GM19099 (cell line): ENCODE measurements around the gene GPR132.

ENCODE experiments used
- POLR2A ChIP-seq: IDR thresholded peaks from 3 replicates; pipeline ENCODE4 v1.6.1; 2011; ENCODE audit warnings: low read depth; ENCODE audit not compliant: insufficient read length; ENCODE audit errors: extremely low read depth

The GPR132 gene

DNA sequence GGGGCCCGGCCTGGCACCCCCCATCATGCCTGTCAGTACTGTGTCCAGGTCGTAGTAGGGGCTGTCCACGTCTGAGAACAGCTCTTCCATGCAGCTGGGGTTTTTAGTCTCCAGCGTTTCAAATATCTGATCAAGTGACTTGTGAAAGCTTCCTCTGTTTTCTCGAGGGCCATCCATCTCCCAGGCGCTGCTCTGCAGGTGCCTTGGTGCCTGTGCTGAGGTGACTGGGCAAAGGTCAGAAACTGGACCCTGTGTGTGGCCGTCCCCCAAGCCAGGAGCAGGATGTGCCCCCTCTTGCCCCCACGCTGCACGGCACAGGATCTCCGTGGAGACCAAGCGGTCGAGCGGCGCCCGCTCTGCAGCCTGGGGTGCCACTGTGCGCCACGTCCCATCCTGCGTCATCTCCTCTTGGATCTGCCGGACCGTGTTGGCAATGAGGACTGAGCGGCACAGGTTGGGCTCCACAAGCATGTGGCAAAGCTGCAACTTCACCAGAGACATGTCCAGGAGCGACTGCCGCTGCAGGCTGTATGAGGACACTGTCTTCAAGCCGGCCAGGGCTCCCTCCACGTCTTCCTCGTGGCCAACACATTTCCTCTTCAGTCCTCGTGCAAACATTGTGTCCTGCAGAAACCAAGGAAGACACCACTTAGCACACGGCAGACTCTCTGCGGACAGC, 53.8 kb downstream of the GPR132 start:
- TF ChIP-seq POLR2A = peak; percentile 11

DNA sequence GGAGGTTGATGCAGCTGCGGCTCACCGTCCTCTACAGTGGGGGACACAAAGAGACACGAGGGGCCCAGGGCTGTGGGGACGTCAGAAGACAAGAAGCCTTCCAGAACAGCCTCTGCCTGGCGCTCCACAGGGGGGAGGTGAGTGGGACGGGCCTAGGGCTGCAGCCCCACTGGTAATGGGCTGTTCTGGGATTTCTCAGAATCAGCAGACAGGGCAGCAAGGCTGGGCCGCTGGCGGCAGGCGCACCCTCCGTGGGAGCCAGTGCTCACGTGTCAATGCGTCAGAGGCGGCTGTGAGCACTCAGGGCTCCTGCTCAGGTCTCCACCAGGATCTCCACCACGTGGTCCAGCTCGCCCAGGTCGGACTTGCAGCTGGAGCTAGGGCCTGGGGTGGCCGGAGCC, 54.3 kb downstream of the GPR132 start:
- no peak for TF ChIP-seq POLR2A

DNA sequence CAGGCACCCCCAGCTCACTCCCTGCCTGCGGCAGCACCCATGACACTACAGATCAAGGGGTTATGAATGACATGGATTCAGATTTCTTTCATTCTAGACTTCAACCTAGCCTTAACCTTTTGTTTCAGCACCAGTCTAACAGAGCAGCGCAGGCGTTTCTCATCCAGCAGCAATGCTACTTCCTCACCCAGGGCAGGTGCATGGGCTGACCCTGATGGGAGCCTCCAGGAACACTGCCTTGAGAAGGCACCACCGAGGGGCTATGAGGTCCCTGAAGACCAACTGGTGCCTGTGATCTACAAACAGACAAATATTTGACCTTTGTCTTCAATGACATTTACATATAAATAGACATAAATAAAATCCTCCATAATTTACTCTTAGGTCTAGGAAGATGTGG, 55.1 kb downstream of the GPR132 start:
- no peak for TF ChIP-seq POLR2A

DNA sequence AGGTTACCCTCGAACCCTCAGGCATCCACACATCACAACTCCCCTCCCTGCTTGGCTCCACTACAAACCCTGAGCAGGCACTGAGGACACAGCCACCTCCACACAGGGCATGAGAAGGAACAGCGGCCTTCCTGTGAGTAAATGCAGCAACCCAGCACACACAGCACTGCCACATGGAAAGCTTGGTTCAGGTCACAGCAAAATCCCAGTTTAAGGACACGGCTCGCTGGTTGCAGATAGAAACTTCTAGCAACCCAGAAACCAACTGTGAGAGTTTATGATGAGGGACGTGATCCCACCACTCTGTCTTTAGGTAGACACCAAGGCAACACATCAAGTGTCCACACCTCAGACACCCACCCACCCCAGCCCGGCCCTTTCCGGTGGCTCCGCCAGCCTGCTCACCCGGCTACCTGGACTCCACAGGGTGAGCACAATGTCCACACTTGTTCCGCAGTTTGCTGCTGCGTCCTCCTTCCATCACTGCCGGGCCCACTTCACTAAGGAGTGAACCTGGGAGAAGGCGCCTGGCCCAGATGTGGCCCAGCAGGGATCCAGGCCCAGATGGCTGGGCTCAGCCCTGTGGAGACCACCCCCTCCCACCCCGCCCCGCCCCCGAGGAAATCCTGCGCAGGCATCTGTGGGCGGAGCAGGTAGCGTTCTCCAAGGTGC, 57.5 kb downstream of the GPR132 start:
- TF ChIP-seq POLR2A = no peak

DNA sequence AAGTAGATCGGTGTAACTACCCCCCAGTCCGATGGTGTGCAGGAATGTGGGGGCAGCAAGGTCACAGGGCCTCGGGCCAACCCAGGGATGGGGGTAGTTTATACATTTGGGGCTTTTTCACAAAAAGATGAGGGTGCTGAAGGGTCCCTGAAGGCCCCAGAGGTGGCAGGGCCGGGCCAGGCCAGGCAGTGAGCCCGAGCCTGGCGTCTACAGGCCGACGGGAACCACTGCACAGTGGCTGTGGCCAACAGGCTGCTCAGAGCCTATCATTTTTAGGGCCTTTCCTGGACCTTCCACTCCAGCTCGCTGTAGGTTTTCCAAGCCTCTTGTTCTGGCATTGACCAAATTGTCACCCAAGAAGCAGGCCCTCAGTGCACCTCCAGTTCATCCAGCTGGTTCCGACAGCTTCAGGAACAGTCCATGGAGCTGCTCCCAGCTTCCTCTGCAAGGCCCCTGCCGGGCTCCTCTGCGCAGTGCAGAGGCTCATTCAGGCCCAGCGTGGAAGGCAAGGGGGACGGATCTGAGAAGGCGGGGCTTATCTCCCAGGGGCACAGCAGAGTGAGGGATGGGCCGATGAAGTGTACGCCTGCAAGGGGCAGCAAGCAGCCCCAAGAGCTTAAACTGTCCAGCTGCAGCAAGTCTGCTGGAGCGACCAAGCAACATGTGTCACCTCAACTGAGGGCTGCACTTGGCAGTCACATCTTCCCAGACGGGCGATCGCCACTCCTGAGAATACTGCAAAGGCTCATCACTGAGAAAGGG, 58.2 kb downstream of the GPR132 start:
- TF ChIP-seq POLR2A = no peak

DNA sequence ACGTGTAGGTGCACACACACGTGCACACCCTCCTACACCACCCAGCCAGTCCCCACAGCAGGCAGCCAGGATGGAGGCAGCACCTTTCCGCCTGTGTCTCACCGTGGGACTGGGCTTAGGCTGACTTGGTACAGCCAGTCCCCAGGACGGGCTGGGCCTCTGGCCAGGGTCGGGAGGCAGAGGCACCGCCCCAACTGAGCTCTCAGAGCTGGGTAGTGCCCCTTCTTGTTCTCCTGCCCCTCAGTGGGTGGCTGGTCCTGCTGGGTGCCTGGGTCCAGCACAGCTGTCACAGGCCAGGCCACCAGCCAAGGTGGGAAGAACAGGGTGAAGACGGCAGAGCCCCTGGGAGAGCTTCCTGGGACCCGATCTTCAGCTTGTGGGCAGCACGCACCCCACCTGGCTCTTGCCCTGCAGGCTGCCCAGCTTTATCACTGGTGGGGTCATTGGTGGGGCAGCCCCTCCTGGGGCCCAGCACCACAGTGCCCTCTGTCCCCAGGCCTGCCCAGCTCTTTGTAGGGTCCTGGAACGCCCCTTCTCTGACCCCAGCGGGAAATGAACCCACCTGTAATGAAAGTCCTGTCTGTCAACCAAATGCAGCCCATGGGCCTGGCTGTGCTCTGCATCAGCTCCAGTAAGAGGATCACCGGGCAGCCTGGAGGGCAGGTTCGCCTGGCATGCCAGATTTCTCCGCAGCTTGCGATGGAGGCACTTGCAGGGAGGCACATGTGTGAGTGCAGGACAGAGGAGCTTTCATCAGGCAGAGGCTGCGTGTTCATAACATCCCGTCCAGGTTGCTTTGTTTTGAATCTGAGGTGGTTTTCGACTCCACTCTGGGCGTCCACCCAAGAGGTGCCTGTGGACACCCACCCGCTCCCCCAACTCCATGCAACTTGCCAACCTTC, 59.0 kb downstream of the GPR132 start:
- no peak for TF ChIP-seq POLR2A

DNA sequence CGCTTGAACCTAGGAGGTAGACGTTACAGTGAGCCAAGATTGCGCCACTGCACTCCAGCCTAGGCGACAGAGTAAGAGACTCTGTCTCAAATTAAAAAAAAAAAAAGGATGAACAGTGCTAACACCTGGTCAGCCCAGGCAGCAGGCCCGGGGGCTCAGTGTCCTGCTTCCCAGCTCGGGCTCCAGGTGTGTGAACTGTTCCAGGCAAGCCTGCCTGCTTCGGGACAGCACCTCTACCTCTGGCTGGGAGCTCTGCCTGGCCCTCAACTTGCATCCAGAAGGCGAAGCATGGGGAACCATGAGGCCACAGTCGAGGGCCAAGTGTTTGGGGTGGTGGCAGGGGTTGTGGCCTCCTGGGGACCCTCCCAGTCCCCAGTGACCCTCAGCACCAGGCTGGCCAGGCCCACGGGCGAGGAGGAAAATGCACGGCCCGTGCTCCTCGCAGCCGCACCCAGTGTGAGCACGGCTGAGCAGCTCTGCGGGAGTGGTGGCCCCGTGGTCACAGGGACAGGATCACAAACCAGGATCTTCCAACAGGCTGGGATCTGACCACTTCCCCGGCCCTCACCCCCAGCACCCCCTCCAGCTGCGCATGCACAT, 59.8 kb downstream of the GPR132 start:
- TF ChIP-seq POLR2A = no peak
